Measurements from ENCODE around the gene TMED9. TPM values are rescaled to one million over a fixed set of nuclear protein-coding genes. Genes with fewer than 3 reads are reported as not detected.

The TMED9 gene
- total RNA-seq, 2 experiments from 2014 or later, result 99.9 to 111 TPM

GRCh38 chr5:177593511-177593910 lies 1.5 kb downstream of the TMED9 start:
- ATAC-seq, result no peak
- Mint-ChIP-seq H3K27me3 (peaks cover 24% of the 10 kb centered on the region), H3K36me3 (peaks cover 36% of the 10 kb centered on the region), H3K4me1 (peaks cover 43% of the 10 kb centered on the region), H3K9me3 (ENCODE audit: low read depth) (no peaks in the 10 kb centered on the region), H3K27ac (peak overlapping the region; percentile 30), H3K4me3 (peak overlapping the region; percentile 97)
- no peak for DNase-seq
- CTCF ChIA-PET, result no interaction called here

GRCh38 chr5:177594071-177594470 lies 2.1 kb downstream of the TMED9 start:
- Mint-ChIP-seq H3K27me3 (peaks cover 19% of the 10 kb centered on the region), H3K4me1 (peaks cover 48% of the 10 kb centered on the region), H3K27ac (no peak overlapping the region), H3K36me3 (peaks cover 36% of the 10 kb centered on the region), H3K9me3 (ENCODE audit: low read depth) (no peaks in the 10 kb centered on the region), H3K4me3 (no peak overlapping the region)
- no peak for ATAC-seq
- CTCF ChIA-PET, result no interaction called here
- no peak for DNase-seq

GRCh38 chr5:177595026-177595585 lies 3.1 kb downstream of the TMED9 start:
- ATAC-seq (no peak), DNase-seq (no peak)
- H3K9me3 Mint-ChIP-seq (ENCODE audit: low read depth), result no peaks in the 10 kb centered on the region
- H3K36me3 Mint-ChIP-seq, result peaks cover 36% of the 10 kb centered on the region
- no peak overlapping the region for H3K4me3 Mint-ChIP-seq
- no peak overlapping the region for H3K27ac Mint-ChIP-seq
- CTCF ChIA-PET, result no interaction called here
- H3K27me3 Mint-ChIP-seq, result peaks cover 13% of the 10 kb centered on the region
- H3K4me1 Mint-ChIP-seq, result peaks cover 50% of the 10 kb centered on the region

- peaks cover 58% of the 10 kb centered on the region for H3K4me1 Mint-ChIP-seq
- ATAC-seq (no peak), DNase-seq (no peak)
- CTCF ChIA-PET, result interaction anchor here (2.9 kb wide), 1 partner anchor 11 kb away, joined by 11 read pairs; no protein-coding TSS in a partner anchor
- no peak overlapping the region for H3K4me3 Mint-ChIP-seq
- H3K27ac Mint-ChIP-seq, result peak overlapping the region; percentile 13
- no peaks in the 10 kb centered on the region for H3K9me3 Mint-ChIP-seq (ENCODE audit: low read depth)
- H3K36me3 Mint-ChIP-seq, result peaks cover 36% of the 10 kb centered on the region
- H3K27me3 Mint-ChIP-seq, result peaks cover 2% of the 10 kb centered on the region
Observed at GRCh38 chr5:177595991-177596774, 4.2 kb downstream of the TMED9 start.

GRCh38 chr5:177596775-177597238 lies 4.8 kb downstream of the TMED9 start:
- peak overlapping the region; percentile 52 for H3K27ac Mint-ChIP-seq
- H3K4me3 Mint-ChIP-seq, result no peak overlapping the region
- no peak for ATAC-seq
- H3K4me1 Mint-ChIP-seq, result peaks cover 56% of the 10 kb centered on the region
- H3K36me3 Mint-ChIP-seq, result peaks cover 36% of the 10 kb centered on the region
- CTCF ChIA-PET, result interaction anchor here (2.9 kb wide), 1 partner anchor 10 kb away, joined by 11 read pairs; no protein-coding TSS in a partner anchor
- H3K9me3 Mint-ChIP-seq (ENCODE audit: low read depth), result no peaks in the 10 kb centered on the region
- no peak for DNase-seq
- no peaks in the 10 kb centered on the region for H3K27me3 Mint-ChIP-seq

- ATAC-seq (no peak), DNase-seq (peak; percentile 36)
- Mint-ChIP-seq H3K36me3 (peaks cover 32% of the 10 kb centered on the region), H3K4me3 (peak overlapping the region; percentile 88), H3K9me3 (ENCODE audit: low read depth) (no peaks in the 10 kb centered on the region), H3K27ac (peak overlapping the region; percentile 59), H3K27me3 (no peaks in the 10 kb centered on the region), H3K4me1 (peaks cover 43% of the 10 kb centered on the region)
- CTCF ChIA-PET, result interaction anchor here (1.0 to 2.9 kb wide), 3 partner anchors 8 to 477 kb away, joined by 3 to 11 read pairs (median 3); no protein-coding TSS in a partner anchor
Observed at GRCh38 chr5:177598477-177598876, 6.5 kb downstream of the TMED9 start.

- peaks cover 19% of the 10 kb centered on the region for H3K36me3 Mint-ChIP-seq
- H3K4me1 Mint-ChIP-seq, result peaks cover 33% of the 10 kb centered on the region
- ATAC-seq, result peak; percentile 94
- DNase-seq, result peak; percentile 89
- H3K27me3 Mint-ChIP-seq, result no peaks in the 10 kb centered on the region
- CTCF ChIA-PET, result interaction anchor here (0.7 to 1.0 kb wide), 3 partner anchors 8 to 476 kb away, joined by 3 to 4 read pairs (median 3); partner anchors contain the start of genes PDLIM7 and TMED9
- H3K4me3 Mint-ChIP-seq, result peak within 1 kb of the TSS; percentile 88
- peak within 1 kb of the TSS; percentile 83 for H3K27ac Mint-ChIP-seq
- H3K9me3 Mint-ChIP-seq (ENCODE audit: low read depth), result no peaks in the 10 kb centered on the region
Observed at GRCh38 chr5:177599731-177600507, 7.9 kb downstream of the TMED9 start, which contains the start of gene B4GALT7. B4GALT7 (plus strand) TSS chr5:177600132; CDS start chr5:177600211, 79 bp downstream.

GRCh38 chr5:177600508-177601018 lies 8.6 kb downstream of the TMED9 start:
- Mint-ChIP-seq H3K36me3 (peaks cover 16% of the 10 kb centered on the region), H3K27ac (peak overlapping the region; percentile 83), H3K27me3 (no peaks in the 10 kb centered on the region), H3K4me3 (peak overlapping the region; percentile 88), H3K4me1 (peaks cover 33% of the 10 kb centered on the region), H3K9me3 (ENCODE audit: low read depth) (no peaks in the 10 kb centered on the region)
- ATAC-seq (no peak), DNase-seq (peak; percentile 43)
- CTCF ChIA-PET, result interaction anchor here (0.9 kb wide), 1 partner anchor 9 kb away, joined by 4 read pairs; the partner anchor contains the start of gene TMED9

GRCh38 chr5:177601126-177601525 lies 9.1 kb downstream of the TMED9 start:
- no peaks in the 10 kb centered on the region for H3K9me3 Mint-ChIP-seq (ENCODE audit: low read depth)

GRCh38 chr5:177601577-177602457 lies 9.8 kb downstream of the TMED9 start:
- CTCF ChIA-PET, result no interaction called here
- H3K9me3 Mint-ChIP-seq (ENCODE audit: low read depth), result no peaks in the 10 kb centered on the region
- DNase-seq (peak; percentile 40), ATAC-seq (no peak)
- H3K4me1 Mint-ChIP-seq, result peaks cover 24% of the 10 kb centered on the region
- H3K4me3 Mint-ChIP-seq, result peak overlapping the region; percentile 88
- peaks cover 4% of the 10 kb centered on the region for H3K36me3 Mint-ChIP-seq
- no peak overlapping the region for H3K27ac Mint-ChIP-seq
- H3K27me3 Mint-ChIP-seq, result no peaks in the 10 kb centered on the region

More at GRCh38 chr5:177601126-177601525, 9.1 kb downstream of the TMED9 start:
- Mint-ChIP-seq H3K4me1 (peaks cover 29% of the 10 kb centered on the region), H3K27ac (no peak overlapping the region), H3K4me3 (peak overlapping the region; percentile 88), H3K27me3 (no peaks in the 10 kb centered on the region), H3K36me3 (peaks cover 10% of the 10 kb centered on the region)
- CTCF ChIA-PET, result interaction anchor here (0.9 kb wide), 1 partner anchor 9 kb away, joined by 4 read pairs; the partner anchor contains the start of gene TMED9
- no peak for ATAC-seq
- DNase-seq, result peak; percentile 38

GRCh38 chr5:177602458-177602830 lies 10.4 kb downstream of the TMED9 start:
- no peaks in the 10 kb centered on the region for H3K9me3 Mint-ChIP-seq (ENCODE audit: low read depth)
- DNase-seq (no peak), ATAC-seq (no peak)
- peaks cover 24% of the 10 kb centered on the region for H3K4me1 Mint-ChIP-seq
- no peak overlapping the region for H3K27ac Mint-ChIP-seq
- CTCF ChIA-PET, result no interaction called here
- H3K4me3 Mint-ChIP-seq, result no peak overlapping the region
- H3K27me3 Mint-ChIP-seq, result no peaks in the 10 kb centered on the region
- H3K36me3 Mint-ChIP-seq, result peaks cover 3% of the 10 kb centered on the region

- no peaks in the 10 kb centered on the region for H3K9me3 Mint-ChIP-seq (ENCODE audit: low read depth)
- no peak overlapping the region for H3K4me3 Mint-ChIP-seq
- peaks cover 17% of the 10 kb centered on the region for H3K4me1 Mint-ChIP-seq
- H3K36me3 Mint-ChIP-seq, result no peaks in the 10 kb centered on the region
- CTCF ChIA-PET, result no interaction called here
- no peak overlapping the region for H3K27ac Mint-ChIP-seq
- H3K27me3 Mint-ChIP-seq, result no peaks in the 10 kb centered on the region
- DNase-seq (peak; percentile 23), ATAC-seq (no peak)
Observed at GRCh38 chr5:177603631-177604030, 11.6 kb downstream of the TMED9 start.

Measured in activated CD8-positive, alpha-beta memory T cell treated with anti-CD3 and anti-CD28 coated beads, Interleukin-2, amount 10 ng/mL, durations not matched to agents 7 days and 5 days (primary cell).